Suprapubic skin (tissue), 4 donors: ENCODE measurements around the gene CELF5.

Source experiments
- EP300 ChIP-seq: sonication (generic); formaldehyde crosslinking; IDR thresholded peaks from one replicate; pipeline ENCODE4 v1.6.1; 2017; ENCODE audit warnings: antibody characterized with exemption
- POLR2AphosphoS5 ChIP-seq, 3 donors: sonication (generic); formaldehyde crosslinking; IDR thresholded peaks; one replicate each; pipeline ENCODE4 v1.6.1; 2017; ENCODE audit warnings: antibody characterized with exemption in 3 of 3
- TF ChIP-seq, protein P1 (sequence below), 2 donors: fragments of 200-600 bp in 1 of 2; fragments of 450-650 bp in 1 of 2; sonication (generic) in 1 of 2; IDR thresholded peaks; one replicate each; pipeline ENCODE4 v1.5.1; 2016 to 2019; ENCODE audit warnings: antibody characterized with exemption in 2 of 2, mild to moderate bottlenecking in 1 of 2, moderate library complexity in 1 of 2

DNA sequence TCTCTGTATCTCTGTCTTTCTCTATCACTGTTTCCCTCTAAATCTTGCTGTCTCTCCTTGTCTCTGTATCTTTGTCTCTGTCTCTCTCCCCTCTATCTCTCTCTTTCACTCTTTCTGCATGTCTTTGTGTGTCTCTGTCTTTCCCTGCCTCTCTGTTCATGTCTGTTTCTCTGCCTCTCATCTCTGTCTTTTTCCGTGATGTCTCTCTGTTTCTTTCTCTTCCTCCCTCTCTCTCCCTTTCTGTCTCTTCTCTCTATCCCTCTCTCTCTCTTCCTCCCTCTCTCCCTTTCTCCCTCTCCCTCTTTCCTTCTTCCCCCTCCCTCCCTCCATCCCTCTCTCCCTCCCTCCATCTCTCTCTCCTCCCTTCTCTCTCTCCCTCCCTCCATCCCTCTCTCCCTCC is 85.3 kb downstream of the CELF5 start:
- TF ChIP-seq POLR2AphosphoS5 (IDR thresholded peaks at IDR 0.05) (no peak), EP300 (no peak)
- TF ChIP-seq, protein P1, sequence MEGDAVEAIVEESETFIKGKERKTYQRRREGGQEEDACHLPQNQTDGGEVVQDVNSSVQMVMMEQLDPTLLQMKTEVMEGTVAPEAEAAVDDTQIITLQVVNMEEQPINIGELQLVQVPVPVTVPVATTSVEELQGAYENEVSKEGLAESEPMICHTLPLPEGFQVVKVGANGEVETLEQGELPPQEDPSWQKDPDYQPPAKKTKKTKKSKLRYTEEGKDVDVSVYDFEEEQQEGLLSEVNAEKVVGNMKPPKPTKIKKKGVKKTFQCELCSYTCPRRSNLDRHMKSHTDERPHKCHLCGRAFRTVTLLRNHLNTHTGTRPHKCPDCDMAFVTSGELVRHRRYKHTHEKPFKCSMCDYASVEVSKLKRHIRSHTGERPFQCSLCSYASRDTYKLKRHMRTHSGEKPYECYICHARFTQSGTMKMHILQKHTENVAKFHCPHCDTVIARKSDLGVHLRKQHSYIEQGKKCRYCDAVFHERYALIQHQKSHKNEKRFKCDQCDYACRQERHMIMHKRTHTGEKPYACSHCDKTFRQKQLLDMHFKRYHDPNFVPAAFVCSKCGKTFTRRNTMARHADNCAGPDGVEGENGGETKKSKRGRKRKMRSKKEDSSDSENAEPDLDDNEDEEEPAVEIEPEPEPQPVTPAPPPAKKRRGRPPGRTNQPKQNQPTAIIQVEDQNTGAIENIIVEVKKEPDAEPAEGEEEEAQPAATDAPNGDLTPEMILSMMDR (IDR thresholded peaks at IDR 0.05) = no peak
